Measurements from ENCODE around the gene TBX4.

The TBX4 gene

DNA sequence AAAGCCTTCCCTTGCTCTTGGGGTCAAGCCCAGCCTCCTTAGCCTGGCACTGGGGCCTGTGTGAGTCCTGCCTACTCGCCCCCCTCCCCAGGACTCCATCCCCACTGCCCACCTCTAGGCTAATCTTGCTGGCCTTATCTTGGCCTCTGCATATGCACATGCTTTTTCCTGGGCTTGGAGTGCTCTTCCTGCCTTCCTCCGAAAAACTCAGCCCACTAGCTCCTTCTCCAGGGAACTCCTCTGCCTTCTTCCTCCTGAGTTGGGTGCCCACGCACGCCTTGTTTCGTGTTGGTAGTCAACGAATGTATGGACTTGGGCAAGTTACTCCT lies 36.0 kb upstream of the TBX4 start:
- TF ChIP-seq, protein P1, sequence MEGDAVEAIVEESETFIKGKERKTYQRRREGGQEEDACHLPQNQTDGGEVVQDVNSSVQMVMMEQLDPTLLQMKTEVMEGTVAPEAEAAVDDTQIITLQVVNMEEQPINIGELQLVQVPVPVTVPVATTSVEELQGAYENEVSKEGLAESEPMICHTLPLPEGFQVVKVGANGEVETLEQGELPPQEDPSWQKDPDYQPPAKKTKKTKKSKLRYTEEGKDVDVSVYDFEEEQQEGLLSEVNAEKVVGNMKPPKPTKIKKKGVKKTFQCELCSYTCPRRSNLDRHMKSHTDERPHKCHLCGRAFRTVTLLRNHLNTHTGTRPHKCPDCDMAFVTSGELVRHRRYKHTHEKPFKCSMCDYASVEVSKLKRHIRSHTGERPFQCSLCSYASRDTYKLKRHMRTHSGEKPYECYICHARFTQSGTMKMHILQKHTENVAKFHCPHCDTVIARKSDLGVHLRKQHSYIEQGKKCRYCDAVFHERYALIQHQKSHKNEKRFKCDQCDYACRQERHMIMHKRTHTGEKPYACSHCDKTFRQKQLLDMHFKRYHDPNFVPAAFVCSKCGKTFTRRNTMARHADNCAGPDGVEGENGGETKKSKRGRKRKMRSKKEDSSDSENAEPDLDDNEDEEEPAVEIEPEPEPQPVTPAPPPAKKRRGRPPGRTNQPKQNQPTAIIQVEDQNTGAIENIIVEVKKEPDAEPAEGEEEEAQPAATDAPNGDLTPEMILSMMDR (IDR thresholded peaks at IDR 0.05; ENCODE audit: low read depth, low read length), result no peak
- Histone ChIP-seq H3K27ac (peak overlapping the region; percentile 51), H3K27me3 (ENCODE audit: insufficient read depth, low read depth, severe bottlenecking) (no peaks in the 10 kb centered on the region), H3K4me3 (ENCODE audit: low read depth, low read length) (no peak overlapping the region), H3K9me3 (ENCODE audit: severe bottlenecking) (no peaks in the 10 kb centered on the region), H3K36me3 (no peaks in the 10 kb centered on the region)
- no peak for DNase-seq

DNA sequence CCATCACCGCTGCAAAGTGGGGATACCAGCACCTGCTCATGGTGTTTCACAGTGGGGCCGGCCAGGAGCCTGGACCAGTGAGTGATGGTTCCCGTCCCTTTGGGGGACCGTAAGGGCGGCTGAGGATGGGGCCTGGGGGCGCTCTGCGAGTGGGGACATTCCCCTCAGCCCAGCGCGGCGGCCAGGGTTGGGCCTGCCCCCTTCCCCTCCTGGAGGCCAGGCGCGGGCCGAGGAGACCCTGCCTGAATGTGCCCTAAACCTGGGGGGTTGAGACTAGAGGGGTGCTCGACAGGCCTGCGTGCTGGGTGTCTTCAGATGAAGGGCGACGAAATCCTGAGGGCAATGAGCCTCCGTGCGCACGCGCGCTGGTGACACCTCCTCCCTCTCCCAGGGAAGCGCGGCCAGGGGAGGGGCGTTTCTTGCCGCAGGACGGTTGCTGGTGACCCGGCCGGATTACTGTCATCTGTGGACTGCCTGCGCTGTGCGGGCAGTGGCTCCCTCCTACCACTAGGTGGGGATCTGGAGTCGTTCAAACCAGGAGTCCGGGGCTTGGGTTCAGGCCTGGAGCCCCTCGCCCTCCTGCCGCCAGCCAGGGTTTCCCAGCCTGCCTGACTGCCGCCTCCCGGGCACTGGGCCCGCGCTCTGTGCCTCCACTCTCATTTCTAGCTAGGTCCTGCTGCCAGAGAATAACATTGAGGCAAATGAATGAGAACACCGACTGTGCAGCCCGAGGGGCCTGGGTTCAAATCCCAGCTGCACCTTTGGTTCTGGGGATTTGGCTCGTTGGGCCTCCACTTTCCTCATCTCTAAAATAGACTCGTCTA lies 35.5 kb upstream of the TBX4 start:
- no peaks in the 10 kb centered on the region for H3K27me3 ChIP-seq (ENCODE audit: insufficient read depth, low read depth, severe bottlenecking)
- H3K4me3 ChIP-seq (ENCODE audit: low read depth, low read length), result no peak overlapping the region
- H3K27ac ChIP-seq, result peak overlapping the region; percentile 51
- H3K36me3 ChIP-seq, result no peaks in the 10 kb centered on the region
- no peaks in the 10 kb centered on the region for H3K9me3 ChIP-seq (ENCODE audit: severe bottlenecking)
- DNase-seq, result peak; percentile 99
- TF ChIP-seq, protein P1 (IDR thresholded peaks at IDR 0.05; ENCODE audit: low read depth, low read length), result peak; percentile 99

DNA sequence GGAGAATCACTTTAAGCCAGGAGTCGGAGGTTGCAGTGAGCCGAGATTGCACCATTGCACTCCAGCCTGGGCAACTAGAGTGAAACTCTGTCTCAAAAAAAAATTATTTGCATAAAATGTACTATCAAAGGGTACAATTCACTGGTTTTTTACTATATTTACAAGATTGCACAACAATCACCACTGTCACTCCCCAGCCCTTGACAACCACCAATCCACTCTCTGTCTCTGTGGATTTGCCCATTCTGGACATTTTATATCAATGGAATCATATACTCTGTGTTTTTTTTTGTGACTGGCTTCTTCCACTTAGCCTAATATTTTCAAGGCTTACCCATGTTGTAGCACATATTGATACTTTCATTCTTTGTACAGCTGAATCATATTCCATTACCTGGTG lies 33.8 kb upstream of the TBX4 start:
- TF ChIP-seq, protein P1 (IDR thresholded peaks at IDR 0.05; ENCODE audit: low read depth, low read length), result no peak
- Histone ChIP-seq H3K27me3 (ENCODE audit: insufficient read depth, low read depth, severe bottlenecking) (no peaks in the 10 kb centered on the region), H3K4me3 (ENCODE audit: low read depth, low read length) (no peak overlapping the region), H3K9me3 (ENCODE audit: severe bottlenecking) (no peaks in the 10 kb centered on the region), H3K36me3 (no peaks in the 10 kb centered on the region), H3K27ac (no peak overlapping the region)
- no peak for DNase-seq

DNA sequence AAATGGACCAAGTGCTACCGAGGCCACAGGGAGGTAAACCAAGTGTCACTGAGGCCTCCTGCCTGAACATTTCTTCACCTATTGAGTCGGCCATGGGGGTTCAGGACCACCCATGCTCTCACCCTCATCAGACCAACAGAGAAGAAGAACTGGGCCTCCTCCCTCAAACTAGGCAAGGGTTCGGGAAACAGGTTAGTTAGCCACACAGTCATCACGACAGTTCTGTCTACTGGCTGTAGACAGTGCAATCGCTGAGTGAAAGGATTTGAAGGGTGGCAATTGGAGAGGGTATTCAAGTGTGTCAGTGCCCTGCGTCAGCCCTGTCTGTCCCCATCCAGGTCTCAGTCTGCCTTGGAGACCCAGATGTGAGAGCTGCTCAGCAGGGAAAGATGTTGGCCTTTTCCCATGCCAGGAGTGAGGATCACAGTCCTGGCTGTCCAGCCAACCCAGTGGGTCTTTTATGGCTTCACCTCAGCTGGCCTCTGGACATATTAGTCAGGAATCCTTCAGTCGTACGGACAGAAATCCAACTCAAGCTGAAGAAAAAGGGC lies 32.7 kb upstream of the TBX4 start:
- DNase-seq, result no peak
- Histone ChIP-seq H3K27ac (no peak overlapping the region), H3K9me3 (ENCODE audit: severe bottlenecking) (no peaks in the 10 kb centered on the region), H3K27me3 (ENCODE audit: insufficient read depth, low read depth, severe bottlenecking) (no peaks in the 10 kb centered on the region), H3K36me3 (no peaks in the 10 kb centered on the region), H3K4me3 (ENCODE audit: low read depth, low read length) (no peak overlapping the region)
- TF ChIP-seq, protein P1 (IDR thresholded peaks at IDR 0.05; ENCODE audit: low read depth, low read length), result no peak

DNA sequence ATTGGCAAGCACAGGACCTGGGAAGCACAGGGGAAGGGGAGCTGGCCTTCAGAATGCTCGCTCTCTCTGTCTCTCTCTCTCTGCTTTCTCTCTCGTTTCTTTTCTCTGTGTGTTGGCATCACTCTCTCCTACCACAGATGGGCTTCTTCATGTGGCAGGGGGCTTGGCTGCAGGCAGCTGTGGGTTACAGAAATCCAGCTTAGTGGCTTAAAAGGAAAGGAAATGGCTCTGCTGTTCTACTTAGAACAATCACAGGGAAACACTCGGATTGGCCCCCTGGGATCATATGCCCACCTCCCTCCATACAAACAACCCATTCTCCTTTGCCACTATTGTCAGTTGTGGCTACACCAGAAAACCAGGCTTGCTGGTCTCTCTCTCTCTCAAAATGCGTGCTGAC lies 32.2 kb upstream of the TBX4 start:
- DNase-seq, result peak; percentile 40
- Histone ChIP-seq H3K27me3 (ENCODE audit: insufficient read depth, low read depth, severe bottlenecking) (no peaks in the 10 kb centered on the region), H3K27ac (no peak overlapping the region), H3K36me3 (no peaks in the 10 kb centered on the region), H3K9me3 (ENCODE audit: severe bottlenecking) (no peaks in the 10 kb centered on the region), H3K4me3 (ENCODE audit: low read depth, low read length) (no peak overlapping the region)
- TF ChIP-seq, protein P1 (IDR thresholded peaks at IDR 0.05; ENCODE audit: low read depth, low read length), result no peak

Data from WERI-Rb-1 (cell line).